GM23338 (cell line): ENCODE measurements around the gene GRK4.

ENCODE experiments used
- CREB1 ChIP-seq: fragments of 250-450 bp; sonication (Bioruptor Pico); IDR thresholded peaks from 2 replicates; pipeline ENCODE4 v1.5.0; 2020; ENCODE audit warnings: low read depth, mild to moderate bottlenecking, moderate library complexity
- CTCF ChIP-seq, 2 experiments: fragments of 200-600 bp in 1 of 2; sonication (generic) in 1 of 2; conservative IDR thresholded peaks; 2 replicates each; pipeline versions ENCODE4 v1.5.1 to v1.6.1; 2016 to 2017; ENCODE audit warnings: antibody characterized with exemption in 2 of 2, low read depth in 2 of 2, mild to moderate bottlenecking in 2 of 2, moderate library complexity in 1 of 2
- EZH2phosphoT487 ChIP-seq: fragments of 200-600 bp; sonication (generic); IDR thresholded peaks from one replicate; pipeline ENCODE4 v1.8.1; 2018; ENCODE audit warnings: antibody characterized with exemption; ENCODE audit not compliant: unreplicated experiment
- POLR2AphosphoS5 ChIP-seq: IDR thresholded peaks from 2 replicates; pipeline ENCODE4 v1.6.1; 2016; ENCODE audit warnings: antibody characterized with exemption, low read depth
- REST ChIP-seq: IDR thresholded peaks from one replicate; pipeline ENCODE4 v1.6.1; 2018; ENCODE audit warnings: antibody characterized with exemption; ENCODE audit not compliant: unreplicated experiment
- ZNF114 ChIP-seq: fragments of 250-450 bp; sonication (Bioruptor Pico); IDR thresholded peaks from 2 replicates; pipeline ENCODE4 v1.5.0; 2020; ENCODE audit warnings: mild to moderate bottlenecking, moderate library complexity

GRCh38 chr4:3040452-3041191 lies 77.3 kb downstream of the GRK4 start:
- TF ChIP-seq CTCF (conservative IDR thresholded peaks at IDR 0.05; ENCODE audit: low read depth in 2 of 2) (no peak), CREB1 (CRISPR knock-in tag) (no peak), POLR2AphosphoS5 (no peak), EZH2phosphoT487 (no peak), ZNF114 (no peak), REST (no peak)
